A549 (cell line): ENCODE results near the gene SLC2A1. TPM values are rescaled to one million over a fixed set of nuclear protein-coding genes. Genes with fewer than 3 reads are reported as not detected.

ENCODE experiments used
- ATAC-seq, 2 experiments: fragments of 200-7000 bp in 1 of 2; fragments of >200 bp in 1 of 2; cut with Nextera tagmentation in 1 of 2; cut with Tn5 transposase in 1 of 2; 3 replicates each; pipeline versions ENCODE4 v1.8.0 to v1.9.1; 2018 to 2020; ENCODE audit warnings: mild to moderate bottlenecking in 1 of 2, moderate library complexity in 1 of 2
- CTCF ChIA-PET: fragments of 300-600 bp; sonication (Branson Sonifier 250); formaldehyde crosslinking; extraction: SDS; loops from one replicate; lab custom pipeline; 2021; ENCODE audit warnings: antibody characterized with exemption, inconsistent platforms; lab: Yijun Ruan, JAX
- POLR2A ChIA-PET: fragments of 350-600 bp; formaldehyde crosslinking; extraction: SDS; loops from one replicate; lab custom pipeline; 2021; ENCODE audit warnings: antibody characterized with exemption, inconsistent platforms; lab: Yijun Ruan, JAX
- DNase-seq, 2 experiments: peaks; one replicate each; pipeline versions ENCODE4 v3.0.0 to v3.0.0-alpha.2; 2011 to 2016; ENCODE audit warnings: low read depth in 1 of 2, low spot score in 1 of 2
- FAIRE-seq: peaks from 2 replicates; lab custom pipeline; 2011; peaks lifted over from hg19 to GRCh38; lab: Jason Lieb, UNC
- H3K27ac ChIP-seq, 2 experiments: fragments of >200 bp; sonication (Bioruptor Twin); formaldehyde crosslinking; 3 replicates each; pipeline ENCODE4 v1.5.1; 2016 to 2017
- H3K4me1 ChIP-seq: fragments of >200 bp; sonication (Bioruptor Twin); formaldehyde crosslinking; 3 replicates; pipeline ENCODE4 v1.6.1; 2016
- H3K4me2 ChIP-seq: fragments of >200 bp; sonication (Bioruptor Twin); formaldehyde crosslinking; 3 replicates; pipeline ENCODE4 v1.6.1; 2016
- H3K4me3 ChIP-seq: fragments of >200 bp; sonication (Bioruptor Twin); formaldehyde crosslinking; 3 replicates; pipeline ENCODE4 v1.5.1; 2016
- H3K9me3 ChIP-seq: fragments of >200 bp; sonication (Bioruptor Twin); formaldehyde crosslinking; 3 replicates; pipeline ENCODE4 v1.6.1; 2016
- BHLHE40 ChIP-seq: IDR thresholded peaks from 2 replicates; pipeline ENCODE4 v1.6.1; 2012; ENCODE audit warnings: low read depth, low read length, inconsistent platforms
- CBX8 ChIP-seq: fragments of 200-600 bp; sonication (generic); IDR thresholded peaks from 2 replicates; pipeline ENCODE4 v1.6.1; 2016
- CEBPB ChIP-seq, 2 experiments: fragments of >200 bp in 1 of 2; sonication (Bioruptor Twin) in 1 of 2; formaldehyde crosslinking in 1 of 2; IDR thresholded peaks; 2 replicates each; pipeline ENCODE4 v1.6.1; 2012 to 2016
- FOSL2 ChIP-seq, 2 experiments: fragments of 450-650 bp in 1 of 2; fragments of >200 bp in 1 of 2; sonication (Bioruptor Twin) in 1 of 2; formaldehyde crosslinking; IDR thresholded peaks; 2 replicates each; pipeline versions ENCODE4 v1.5.0 to v1.6.1; 2016 to 2020; ENCODE audit warnings: mild to moderate bottlenecking in 1 of 2, moderate library complexity in 1 of 2
- HDAC2 ChIP-seq: fragments of 200-600 bp; sonication (generic); IDR thresholded peaks from 2 replicates; pipeline ENCODE4 v1.6.1; 2016
- HOXA7 ChIP-seq: fragments of 250-450 bp; sonication (Bioruptor Pico); IDR thresholded peaks from 2 replicates; pipeline ENCODE4 v1.5.0; 2020; ENCODE audit warnings: mild to moderate bottlenecking, moderate library complexity
- HOXB5 ChIP-seq: fragments of 250-450 bp; sonication (Bioruptor Pico); IDR thresholded peaks from 2 replicates; pipeline ENCODE4 v1.5.0; 2020; ENCODE audit warnings: mild to moderate bottlenecking, moderate library complexity
- KDM1A ChIP-seq: fragments of 200-600 bp; sonication (generic); IDR thresholded peaks from 2 replicates; pipeline ENCODE4 v1.6.1; 2016; ENCODE audit warnings: low read depth, mild to moderate bottlenecking
- MYC ChIP-seq: IDR thresholded peaks from 2 replicates; pipeline ENCODE4 v1.6.1; 2012; ENCODE audit warnings: mild to moderate bottlenecking, inconsistent platforms, low read length, improper control_type of control experiment, borderline replicate concordance
- NFE2L2 ChIP-seq: fragments of 150-350 bp; conservative IDR thresholded peaks from 2 replicates; pipeline ENCODE4 v1.6.1; 2014; ENCODE audit warnings: low read length
- PHF8 ChIP-seq: fragments of 200-600 bp; sonication (generic); IDR thresholded peaks from 2 replicates; pipeline ENCODE4 v1.6.1; 2016; ENCODE audit warnings: low read depth, mild to moderate bottlenecking, antibody characterized with exemption, moderate library complexity, borderline replicate concordance
- RAD21 ChIP-seq, 2 experiments: fragments of >200 bp in 1 of 2; sonication (Bioruptor Twin) in 1 of 2; formaldehyde crosslinking in 1 of 2; IDR thresholded peaks in 1 of 2; conservative IDR thresholded peaks in 1 of 2; 2 replicates in 1 of 2; 3 replicates in 1 of 2; pipeline ENCODE4 v1.6.1; 2012 to 2018; ENCODE audit warnings: inconsistent platforms in 1 of 2
- RARB ChIP-seq: fragments of 250-450 bp; sonication (Bioruptor Pico); IDR thresholded peaks from 2 replicates; pipeline ENCODE4 v1.8.0; 2021; ENCODE audit warnings: mild to moderate bottlenecking, moderate library complexity
- RCOR1 ChIP-seq: fragments of 150-350 bp; IDR thresholded peaks from 2 replicates; pipeline ENCODE4 v1.6.1; 2014; ENCODE audit warnings: antibody characterized with exemption, low read length, low read depth
- RFX5 ChIP-seq: fragments of 450-650 bp; IDR thresholded peaks from 2 replicates; pipeline ENCODE4 v1.7.1; 2014; ENCODE audit warnings: antibody characterized with exemption, mild to moderate bottlenecking, moderate library complexity
- SMC3 ChIP-seq: fragments of >200 bp; sonication (Bioruptor Twin); formaldehyde crosslinking; IDR thresholded peaks from 3 replicates; pipeline ENCODE4 v1.6.1; 2018; ENCODE audit warnings: inconsistent platforms
- TFCP2L1 ChIP-seq: fragments of 250-450 bp; sonication (Bioruptor Pico); IDR thresholded peaks from 2 replicates; pipeline ENCODE4 v1.5.0; 2021; ENCODE audit warnings: mild to moderate bottlenecking
- TP53 ChIP-seq: fragments of 250-450 bp; sonication (Bioruptor Pico); IDR thresholded peaks from 2 replicates; pipeline ENCODE4 v1.5.0; 2021; ENCODE audit warnings: mild to moderate bottlenecking, moderate library complexity
- ZNF302 ChIP-seq: fragments of 250-450 bp; sonication (Bioruptor Pico); IDR thresholded peaks from 2 replicates; pipeline ENCODE4 v1.9.0; 2021; ENCODE audit warnings: inconsistent platforms, mild to moderate bottlenecking, moderate library complexity
- WGBS: methylation state at CpG from one replicate; pipeline ENCODE4 v1.1.6; 2017; ENCODE audit errors: missing lambda C conversion rate; 5-methylcytosine and 5-hydroxymethylcytosine counted together
- polyA plus RNA-seq, 4 experiments: library from polyadenylated mRNA; depleted of rRNA in 3 of 4; stranded (reverse); fragments of >200 nt; fragmentation: RNase III in 1 of 4; extraction: RNeasy Plus Mini Kit Qiagen cat#74134 plus additional on column Dnase treatment in 1 of 4; gene quantifications; 2 replicates in 3 of 4; 3 replicates in 1 of 4; pipeline ENCODE4 v1.2.3, GENCODE V29; 2011 to 2017
- TF ChIP-seq, protein P1 (sequence below): IDR thresholded peaks from 2 replicates; pipeline ENCODE4 v1.6.1; 2012
- TF ChIP-seq, protein P2 (sequence below): fragments of >200 bp; sonication (Bioruptor Twin); formaldehyde crosslinking; IDR thresholded peaks from 3 replicates; pipeline ENCODE4 v1.6.1; 2016
- TF ChIP-seq, protein P3 (sequence below): IDR thresholded peaks from 2 replicates; pipeline ENCODE4 v1.6.1; 2012

SLC2A1 gene
- polyA plus RNA-seq, 2 of the 4 experiments (the other 2 are of a cell fraction) = 106 to 124 TPM

DNA sequence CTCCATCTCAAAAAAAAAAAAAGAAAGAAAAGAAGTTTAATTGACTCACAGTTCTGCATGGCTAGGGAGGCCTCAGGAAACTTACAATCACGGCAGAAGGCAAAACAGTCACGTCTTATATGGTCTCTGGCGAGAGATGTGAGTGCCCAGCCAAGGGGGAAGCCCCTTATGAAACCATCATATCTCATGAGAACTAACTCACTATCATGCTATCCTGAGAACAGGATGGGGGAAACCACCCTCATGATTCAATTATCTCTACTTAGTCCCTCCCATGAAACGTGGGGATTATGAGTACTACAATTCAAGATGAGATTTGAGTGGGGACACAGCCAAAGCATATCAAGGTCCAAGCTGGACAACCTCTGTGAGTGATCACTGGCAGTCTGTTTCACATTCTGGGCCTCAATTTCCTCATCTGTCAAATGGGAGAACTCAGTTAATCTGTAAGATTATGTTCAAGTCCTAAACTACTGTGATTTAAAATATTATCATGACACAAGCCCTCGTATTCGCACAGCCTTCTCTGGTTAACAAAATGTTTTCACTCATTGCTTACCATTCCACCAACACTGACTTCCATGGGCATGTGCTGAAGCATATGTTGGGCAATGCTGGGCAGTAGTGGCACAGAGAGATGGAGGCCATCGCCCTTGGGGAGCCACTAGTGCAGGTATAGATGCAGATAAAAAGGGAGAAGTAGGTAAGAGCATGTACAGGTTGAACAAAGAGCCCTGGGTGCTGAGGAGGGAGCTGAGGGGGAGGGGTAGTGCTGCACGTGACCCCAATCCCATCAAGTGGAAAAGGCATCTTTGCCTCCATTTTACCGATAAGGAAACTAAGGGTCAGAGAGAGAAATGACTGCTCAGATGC lies 46.2 kb upstream of the SLC2A1 start (continued):
- TF ChIP-seq KDM1A = no peak
- no peak for TF ChIP-seq PHF8
- no peak for TF ChIP-seq CBX8
- no peak for TF ChIP-seq ZNF302 (CRISPR knock-in tag)
- TF ChIP-seq HOXA7 (CRISPR knock-in tag) = no peak
- no peak for TF ChIP-seq RARB

DNA sequence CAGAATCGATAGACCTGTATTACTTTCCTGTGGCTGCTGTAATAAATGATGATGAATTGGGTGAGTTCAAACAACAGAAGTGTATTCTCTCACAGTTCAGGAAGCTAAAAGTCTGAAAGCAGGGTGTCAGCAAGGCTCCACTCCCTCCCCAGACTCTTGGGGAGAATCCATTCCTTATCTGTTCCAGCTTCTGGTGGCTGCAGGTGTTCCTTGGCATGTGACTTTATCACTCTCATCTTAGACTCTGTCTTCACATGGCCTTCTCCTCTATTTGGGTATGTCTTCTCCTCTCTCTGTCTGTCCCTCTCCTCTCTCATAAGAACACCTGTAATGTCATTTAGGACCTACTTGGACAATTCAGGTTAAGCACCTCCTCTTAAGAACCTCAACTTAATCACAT lies 44.1 kb upstream of the SLC2A1 start:
- Histone ChIP-seq H3K4me1 (no peaks in the 10 kb centered on the region), H3K4me2 (no peak overlapping the region), H3K4me3 (no peak overlapping the region), H3K27ac (no peak overlapping the region), H3K9me3 (no peaks in the 10 kb centered on the region)
- POLR2A ChIA-PET = no interaction called here
- CTCF ChIA-PET = no interaction called here
- no peak for TF ChIP-seq RAD21 (conservative IDR thresholded peaks at IDR 0.05 in 1 of 2, IDR thresholded peaks at IDR 0.05 in 1 of 2)
- TF ChIP-seq RCOR1 = no peak
- no peak for TF ChIP-seq HDAC2
- TF ChIP-seq FOSL2 (IDR thresholded peaks at IDR 0.05) = no peak
- no peak for TF ChIP-seq FOSL2 (CRISPR knock-in tag; IDR thresholded peaks at IDR 0.05)
- DNase-seq (no peak), FAIRE-seq (no peak), ATAC-seq (no peak)
- 88% methylated on average over 1 of the region's 1 CpG for WGBS

DNA sequence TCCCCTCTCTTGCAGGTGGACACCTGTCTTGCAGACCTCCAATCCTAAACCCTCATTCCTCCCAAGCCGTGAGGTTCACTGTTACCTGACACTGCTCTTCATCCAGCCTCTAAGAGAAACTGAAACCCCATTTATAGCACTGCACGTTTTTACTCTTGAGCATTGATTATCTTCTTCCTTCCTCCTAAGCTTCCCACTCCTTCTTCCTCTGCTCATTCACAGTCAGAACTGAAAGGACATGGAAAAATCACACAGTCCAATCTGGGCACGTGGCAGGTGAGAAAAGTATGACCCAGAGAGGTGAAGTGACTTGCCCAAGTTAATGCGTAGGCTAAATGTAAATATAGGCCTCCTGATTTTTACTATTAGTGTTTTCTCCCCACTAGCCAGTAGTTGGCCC lies 43.4 kb upstream of the SLC2A1 start:
- no peak for DNase-seq
- H3K4me3 ChIP-seq = no peak overlapping the region
- TF ChIP-seq RARB (no peak), HOXA7 (CRISPR knock-in tag) (no peak), NFE2L2 (no peak), MYC (no peak)
- TF ChIP-seq, protein P1, sequence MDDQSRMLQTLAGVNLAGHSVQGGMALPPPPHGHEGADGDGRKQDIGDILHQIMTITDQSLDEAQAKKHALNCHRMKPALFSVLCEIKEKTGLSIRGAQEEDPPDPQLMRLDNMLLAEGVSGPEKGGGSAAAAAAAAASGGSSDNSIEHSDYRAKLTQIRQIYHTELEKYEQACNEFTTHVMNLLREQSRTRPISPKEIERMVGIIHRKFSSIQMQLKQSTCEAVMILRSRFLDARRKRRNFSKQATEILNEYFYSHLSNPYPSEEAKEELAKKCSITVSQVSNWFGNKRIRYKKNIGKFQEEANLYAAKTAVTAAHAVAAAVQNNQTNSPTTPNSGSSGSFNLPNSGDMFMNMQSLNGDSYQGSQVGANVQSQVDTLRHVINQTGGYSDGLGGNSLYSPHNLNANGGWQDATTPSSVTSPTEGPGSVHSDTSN = no peak
- TF ChIP-seq, protein P2, sequence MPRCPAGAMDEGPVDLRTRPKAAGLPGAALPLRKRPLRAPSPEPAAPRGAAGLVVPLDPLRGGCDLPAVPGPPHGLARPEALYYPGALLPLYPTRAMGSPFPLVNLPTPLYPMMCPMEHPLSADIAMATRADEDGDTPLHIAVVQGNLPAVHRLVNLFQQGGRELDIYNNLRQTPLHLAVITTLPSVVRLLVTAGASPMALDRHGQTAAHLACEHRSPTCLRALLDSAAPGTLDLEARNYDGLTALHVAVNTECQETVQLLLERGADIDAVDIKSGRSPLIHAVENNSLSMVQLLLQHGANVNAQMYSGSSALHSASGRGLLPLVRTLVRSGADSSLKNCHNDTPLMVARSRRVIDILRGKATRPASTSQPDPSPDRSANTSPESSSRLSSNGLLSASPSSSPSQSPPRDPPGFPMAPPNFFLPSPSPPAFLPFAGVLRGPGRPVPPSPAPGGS = no peak
- TF ChIP-seq, all 56 proteins: peak for 0
- FAIRE-seq (no peak), ATAC-seq (no peak)
- H3K27ac ChIP-seq = no peak overlapping the region
- POLR2A ChIA-PET = no interaction called here
- no peaks in the 10 kb centered on the region for H3K4me1 ChIP-seq
- CTCF ChIA-PET = no interaction called here
- H3K9me3 ChIP-seq = no peaks in the 10 kb centered on the region
- WGBS = 59% methylated on average over 4 of the region's 4 CpGs
- no peak overlapping the region for H3K4me2 ChIP-seq

DNA sequence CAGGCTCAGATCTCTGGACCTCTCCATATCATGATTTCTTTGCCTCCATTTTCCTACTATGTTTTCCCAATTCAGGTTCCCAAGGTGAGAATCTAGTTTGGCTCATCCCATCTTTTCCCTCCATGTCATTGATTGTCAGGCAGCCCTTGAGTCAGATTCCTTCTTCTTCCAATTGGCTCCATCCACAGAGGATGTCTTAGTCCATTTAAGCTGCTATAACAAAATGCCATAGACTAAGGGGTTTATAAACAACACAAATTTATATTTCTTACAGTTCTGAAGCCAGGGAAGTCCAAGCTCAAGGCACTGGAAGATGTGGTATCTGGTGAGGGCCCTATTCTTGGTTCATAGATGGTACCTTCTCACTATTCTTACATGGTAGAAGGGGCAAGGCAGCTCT lies 42.8 kb upstream of the SLC2A1 start:
- H3K27ac ChIP-seq = no peak overlapping the region
- H3K4me2 ChIP-seq = no peak overlapping the region
- POLR2A ChIA-PET = no interaction called here
- DNase-seq (no peak), ATAC-seq (no peak), FAIRE-seq (no peak)
- no peaks in the 10 kb centered on the region for H3K4me1 ChIP-seq
- H3K9me3 ChIP-seq = no peaks in the 10 kb centered on the region
- CTCF ChIA-PET = interaction anchor here (0.6 to 1.1 kb wide), 3 partner anchors 26 to 235 kb away, joined by 3 read pairs; partner anchors contain the start of genes C1orf50 and P3H1
- TF ChIP-seq BHLHE40 (no peak), TFCP2L1 (CRISPR knock-in tag) (no peak), MYC (no peak), TP53 (CRISPR knock-in tag) (no peak), HOXB5 (CRISPR knock-in tag) (no peak), RFX5 (no peak), CEBPB (IDR thresholded peaks at IDR 0.05) (no peak), SMC3 (no peak)
- TF ChIP-seq, protein P2 = no peak
- TF ChIP-seq, protein P3, sequence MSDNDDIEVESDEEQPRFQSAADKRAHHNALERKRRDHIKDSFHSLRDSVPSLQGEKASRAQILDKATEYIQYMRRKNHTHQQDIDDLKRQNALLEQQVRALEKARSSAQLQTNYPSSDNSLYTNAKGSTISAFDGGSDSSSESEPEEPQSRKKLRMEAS = no peak
- H3K4me3 ChIP-seq = no peak overlapping the region
